HG02571 (cell line): Measurements from ENCODE around the gene RSAD2.
"Not testable (repeated sequence)": the region's sequence is repeated elsewhere in the genome, so short reads cannot be mapped to it uniquely, and the experiment has no call there.

Experiments
- ATAC-seq: cut with Tn5 transposase; IDR thresholded peaks from one replicate; pipeline ENCODE4 v1.9.1; 2021; ENCODE audit warnings: mild to moderate bottlenecking, moderate library complexity; ENCODE audit not compliant: unreplicated experiment

RSAD2 gene

DNA sequence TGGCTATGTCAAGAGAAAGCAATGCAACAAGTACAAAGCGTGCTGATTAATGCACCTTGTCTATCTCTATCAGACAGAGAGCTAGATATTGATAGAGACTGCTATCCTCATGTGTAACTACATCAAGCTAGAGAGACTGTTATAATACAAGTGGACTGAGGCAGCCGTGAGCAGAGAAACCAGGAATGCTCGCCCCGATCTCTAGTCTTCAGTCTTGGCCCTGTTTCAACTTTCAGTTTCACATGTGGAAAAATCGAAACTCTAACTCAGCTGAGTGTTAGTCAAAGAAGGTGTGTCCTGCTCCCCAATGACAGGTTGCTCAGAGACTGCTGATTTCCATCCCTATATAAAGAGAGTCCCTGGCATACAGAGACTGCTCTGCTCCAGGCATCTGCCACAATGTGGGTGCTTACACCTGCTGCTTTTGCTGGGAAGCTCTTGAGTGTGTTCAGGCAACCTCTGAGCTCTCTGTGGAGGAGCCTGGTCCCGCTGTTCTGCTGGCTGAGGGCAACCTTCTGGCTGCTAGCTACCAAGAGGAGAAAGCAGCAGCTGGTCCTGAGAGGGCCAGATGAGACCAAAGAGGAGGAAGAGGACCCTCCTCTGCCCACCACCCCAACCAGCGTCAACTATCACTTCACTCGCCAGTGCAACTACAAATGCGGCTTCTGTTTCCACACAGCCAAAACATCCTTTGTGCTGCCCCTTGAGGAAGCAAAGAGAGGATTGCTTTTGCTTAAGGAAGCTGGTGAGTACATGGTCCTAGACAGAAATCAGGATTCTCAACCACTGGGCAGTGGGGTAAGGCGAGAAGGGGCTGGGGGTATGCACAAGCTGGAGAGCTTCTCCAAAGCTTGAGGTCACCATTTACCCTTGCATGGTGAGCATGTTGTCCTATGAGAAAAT is at the start of gene RSAD2:
TSS of gene RSAD2 (plus strand) at position 376 of the 903 bp plus-strand sequence. CDS start at position 400, 24 bp downstream.
- ATAC-seq: peak; percentile 78

- no peak for ATAC-seq
These were observed 49.3 kb upstream of the RSAD2 start for GRCh38 chr2:6828299-6828584.

GRCh38 chr2:6831229-6831628 is 46.3 kb upstream of the RSAD2 start:
- no peak for ATAC-seq

DNA sequence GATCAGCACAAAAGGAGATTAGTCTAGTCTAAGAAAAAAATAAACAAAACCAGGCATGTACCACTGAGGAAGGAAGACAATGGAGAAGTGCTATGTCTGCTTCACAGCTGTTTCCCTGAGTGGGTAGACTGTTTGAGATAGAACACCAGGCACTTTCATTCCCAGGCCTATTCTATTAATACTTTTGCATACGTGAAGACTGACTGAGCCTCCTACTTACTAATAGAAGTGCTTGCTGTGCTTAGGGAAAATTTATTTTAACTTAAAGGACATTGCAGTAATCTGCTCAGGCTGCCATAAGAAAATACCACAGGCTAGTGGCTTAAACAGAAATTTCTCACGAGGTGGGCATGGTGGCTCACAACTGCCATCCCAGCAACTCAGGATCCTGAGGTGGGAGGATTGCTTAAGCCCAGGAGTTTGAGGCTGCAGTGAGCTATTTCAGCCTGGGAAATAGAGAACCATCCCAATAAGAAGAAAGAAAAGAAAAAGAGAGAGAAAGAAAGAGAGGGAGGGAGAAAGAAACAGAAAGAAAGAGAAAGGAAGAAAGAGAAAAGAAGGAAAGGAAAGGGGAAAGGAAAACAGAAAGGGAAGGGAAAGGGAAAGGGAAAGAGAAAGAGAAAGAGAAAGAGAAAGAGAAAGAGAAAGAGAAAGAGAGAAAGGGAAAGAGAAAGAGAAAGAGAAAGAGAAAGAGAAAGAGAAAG is 44.8 kb upstream of the RSAD2 start:
- no peak for ATAC-seq

DNA sequence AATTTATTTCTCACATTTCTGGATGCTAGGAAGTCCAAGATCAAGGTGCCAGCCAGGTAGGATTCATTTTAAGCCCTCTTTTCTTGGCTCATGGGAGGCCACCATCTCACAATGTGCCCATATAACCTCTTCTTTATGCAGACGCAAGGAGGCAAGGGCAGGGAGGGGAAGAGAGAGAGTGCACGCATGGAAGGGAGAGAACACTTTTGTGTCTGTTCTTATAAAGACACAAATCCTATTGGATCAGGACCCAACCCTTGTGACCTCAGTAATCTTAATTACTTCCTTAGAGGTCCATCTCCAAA is 44.3 kb upstream of the RSAD2 start:
- ATAC-seq: no peak

DNA sequence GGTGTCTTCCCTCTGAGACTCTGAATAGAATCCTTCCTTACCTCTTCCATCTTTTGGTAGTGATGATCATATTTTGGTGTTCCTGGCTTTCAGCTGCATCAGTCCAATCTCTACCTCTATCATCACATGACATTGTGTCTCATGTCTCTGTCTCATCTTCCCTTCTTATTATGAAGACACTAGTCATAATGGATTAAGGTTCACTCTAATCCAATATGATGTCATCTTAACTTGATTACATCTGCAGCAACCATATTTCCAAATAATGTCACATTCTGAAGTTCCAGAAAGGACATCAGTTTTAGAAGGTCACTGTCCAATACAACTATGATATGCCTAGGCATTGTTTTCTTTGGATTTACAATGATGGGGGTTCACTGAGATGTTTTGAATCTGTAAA is 43.4 kb upstream of the RSAD2 start:
- no peak for ATAC-seq

DNA sequence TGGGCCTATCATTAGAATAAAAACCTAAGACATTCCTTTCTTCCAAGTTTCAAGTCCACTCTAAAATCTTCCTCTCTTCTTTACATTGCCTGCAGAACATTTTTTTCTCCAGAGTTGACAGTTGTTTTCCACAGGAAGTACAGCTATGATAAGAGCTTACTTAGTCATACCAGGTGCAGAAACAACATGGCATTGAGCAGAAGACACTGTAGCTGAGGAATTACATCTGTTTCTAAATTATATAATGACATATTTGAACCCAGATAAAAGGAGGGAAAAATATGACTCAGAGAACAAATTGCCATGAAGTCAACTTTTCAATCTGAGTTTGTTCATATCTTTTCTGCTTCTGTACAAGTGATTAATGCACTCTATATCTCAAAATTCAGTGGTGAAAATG is 42.1 kb upstream of the RSAD2 start:
- no peak for ATAC-seq

DNA sequence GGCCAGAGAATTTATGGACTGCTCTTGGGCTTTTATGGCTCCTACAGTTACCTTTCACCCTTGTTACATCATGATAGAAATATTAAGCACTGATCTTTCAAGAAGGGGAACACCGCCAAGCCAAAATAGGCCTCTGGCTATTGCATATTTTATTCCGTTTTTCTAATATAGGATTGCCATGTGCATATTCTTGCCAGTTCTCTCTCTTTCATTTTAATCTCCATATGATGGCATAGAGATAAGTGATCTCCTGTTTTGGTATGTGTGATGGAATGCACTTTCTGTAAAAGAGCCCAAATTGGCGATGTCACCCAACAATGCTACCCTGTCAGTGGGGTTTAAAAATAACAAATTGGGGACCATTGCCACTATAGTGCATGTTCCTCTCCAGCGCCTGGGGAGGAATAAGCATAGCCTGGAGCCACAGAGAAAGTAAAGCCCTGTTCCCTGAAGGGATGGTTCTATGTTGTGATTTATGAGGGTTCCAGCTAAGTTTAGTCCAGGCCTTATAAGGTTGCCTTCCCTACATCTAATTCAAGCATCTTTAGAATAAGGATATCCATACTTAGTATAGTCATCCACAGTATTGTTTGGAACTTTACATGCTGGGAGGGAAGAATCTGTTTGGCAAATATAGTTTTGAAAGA is 38.8 kb upstream of the RSAD2 start:
- ATAC-seq: no peak

GRCh38 chr2:6841537-6842287 is 35.9 kb upstream of the RSAD2 start:
- no peak for ATAC-seq

DNA sequence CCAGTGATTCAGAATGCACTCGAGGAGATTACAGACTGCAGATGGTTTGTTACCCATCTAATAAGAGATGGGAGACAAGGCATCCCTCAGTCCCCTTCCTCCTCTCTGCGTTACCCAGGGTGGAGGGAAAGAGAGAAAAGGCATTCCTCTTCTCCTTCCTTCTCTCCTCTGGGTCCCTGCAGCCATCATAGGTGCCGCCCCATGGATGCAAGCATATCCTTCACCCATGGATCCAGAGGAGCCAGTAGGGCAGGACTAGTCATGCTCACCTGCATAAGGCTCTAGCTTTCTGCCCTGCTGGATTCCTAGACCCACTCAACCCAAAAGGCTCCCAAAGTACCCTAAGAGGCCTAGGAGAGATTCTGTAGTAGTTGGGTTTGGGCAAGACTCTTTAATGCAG is 32.3 kb upstream of the RSAD2 start:
- no peak for ATAC-seq

DNA sequence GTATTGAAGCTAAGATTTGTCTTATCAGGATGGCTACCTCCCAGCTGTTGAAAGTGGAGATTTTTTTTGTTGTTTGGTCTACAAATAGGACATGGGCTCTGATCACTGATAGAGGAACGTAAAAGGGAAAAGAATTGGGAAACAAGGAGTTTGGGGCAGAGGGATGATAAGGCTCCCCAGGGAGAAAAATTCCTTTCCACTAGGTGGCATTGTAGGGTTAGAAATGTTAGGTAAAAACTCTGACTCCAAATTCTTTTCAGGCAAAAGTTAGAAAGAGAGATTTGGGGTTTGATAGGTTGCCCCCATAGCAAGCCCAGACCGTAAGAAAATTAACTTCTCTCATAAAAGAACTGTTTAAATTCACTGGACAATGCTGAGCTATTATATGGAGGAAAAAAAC is 31.7 kb upstream of the RSAD2 start:
- no peak for ATAC-seq

DNA sequence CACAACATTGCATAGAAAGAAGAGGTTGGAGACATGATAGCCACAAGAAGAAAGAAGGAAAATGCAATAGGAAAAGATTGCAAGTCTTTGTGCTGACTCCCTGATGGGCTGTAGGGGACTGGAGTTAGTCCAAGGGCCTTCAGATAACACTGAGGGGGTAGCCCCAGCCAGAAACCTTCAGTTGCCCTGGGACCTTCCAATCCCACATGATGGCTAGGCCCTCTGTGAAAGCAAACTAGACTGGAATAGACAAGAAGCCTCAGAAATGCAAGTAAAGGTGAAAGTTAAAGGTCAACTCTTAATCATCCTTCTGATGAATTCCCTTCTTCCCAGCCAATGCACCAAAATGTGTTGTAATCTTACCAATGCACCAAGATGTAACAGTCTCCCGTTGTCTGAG is 31.0 kb upstream of the RSAD2 start:
- ATAC-seq: no peak

DNA sequence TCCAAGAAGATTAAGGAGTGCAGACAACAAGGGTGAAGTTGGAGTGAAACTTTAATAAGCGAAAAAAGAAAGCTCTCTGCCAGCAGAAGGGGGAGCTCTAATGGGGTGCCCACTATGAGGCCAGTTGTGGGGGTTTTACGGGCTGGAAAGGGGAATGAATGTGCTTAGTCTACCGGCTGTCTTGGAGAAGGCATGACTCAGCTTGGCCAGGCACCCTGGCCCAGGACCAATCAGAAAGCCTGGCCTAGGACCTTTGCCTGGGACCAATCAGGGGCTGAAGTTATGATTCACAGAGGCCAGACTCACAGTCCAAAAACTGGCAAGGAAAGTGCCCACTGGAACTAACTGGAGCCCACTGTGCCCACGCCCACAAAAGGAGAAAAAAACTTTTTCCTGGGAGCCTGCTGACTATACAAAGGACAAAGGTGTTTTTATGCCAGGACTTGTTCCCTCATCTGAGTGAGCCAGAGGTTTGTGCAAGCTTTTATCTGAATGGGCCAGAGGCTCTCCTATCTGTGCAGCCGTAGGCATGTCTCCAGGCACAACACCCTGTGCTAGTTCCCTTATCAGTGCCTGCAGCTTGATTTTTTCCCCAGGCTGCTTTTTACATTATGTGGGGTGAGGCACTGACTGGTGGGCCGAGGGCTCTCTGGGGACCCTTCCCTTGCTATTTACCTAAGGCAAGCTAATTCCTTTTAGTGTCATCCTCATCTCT is 30.5 kb upstream of the RSAD2 start:
- no peak for ATAC-seq

- no peak for ATAC-seq
These were observed 25.4 kb upstream of the RSAD2 start for GRCh38 chr2:6852195-6852594.

- ATAC-seq: no peak
These were observed 23.2 kb upstream of the RSAD2 start for GRCh38 chr2:6854416-6854815.

DNA sequence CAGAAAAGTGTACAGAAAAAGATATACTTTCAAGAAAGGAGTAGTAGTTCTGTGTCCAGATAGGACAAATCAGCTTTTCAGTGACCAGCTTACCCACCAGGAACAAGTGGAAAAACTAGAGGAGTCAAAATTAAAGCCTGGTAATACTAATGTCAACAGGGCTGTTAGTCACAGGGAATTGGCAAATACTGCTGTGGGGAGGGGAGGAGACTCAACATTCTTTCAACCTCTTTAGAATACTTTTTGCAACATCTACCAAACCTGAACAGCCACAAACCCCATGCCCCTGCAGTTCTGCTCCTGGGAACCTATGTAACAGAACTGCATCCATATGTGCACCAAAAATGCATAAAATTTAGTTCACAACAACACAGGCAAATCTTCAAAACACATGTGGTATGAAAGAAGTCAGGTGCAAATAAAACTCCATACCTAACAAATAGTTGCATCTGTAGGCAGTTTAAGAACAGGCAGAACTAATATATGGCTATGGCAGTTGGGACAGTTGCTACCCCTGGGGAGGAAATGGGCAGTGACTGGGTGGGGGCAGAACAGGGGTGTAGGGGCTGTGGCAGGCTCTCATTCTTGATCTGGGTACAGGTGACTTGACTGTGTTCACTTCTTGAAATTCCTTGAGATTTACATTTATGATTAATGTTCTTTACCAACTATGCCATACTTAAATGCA is 21.6 kb upstream of the RSAD2 start:
- no peak for ATAC-seq

DNA sequence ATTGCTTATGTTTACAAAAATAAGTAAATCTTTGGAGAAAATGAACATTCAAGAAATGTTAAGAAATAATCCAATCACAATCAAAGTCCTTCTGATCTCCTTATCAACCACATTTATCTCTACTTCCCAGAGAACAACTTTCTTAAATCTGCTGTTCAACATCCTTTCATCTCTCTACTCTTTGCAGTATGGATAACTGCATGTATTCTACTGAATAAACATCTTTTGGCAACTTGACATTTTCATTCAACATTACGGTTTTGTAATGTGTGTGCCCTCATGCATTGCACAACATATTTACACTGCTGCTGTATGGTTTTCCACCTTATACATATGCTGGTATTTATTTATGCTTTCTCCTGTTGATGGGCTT is 21.0 kb upstream of the RSAD2 start:
- ATAC-seq: no peak

DNA sequence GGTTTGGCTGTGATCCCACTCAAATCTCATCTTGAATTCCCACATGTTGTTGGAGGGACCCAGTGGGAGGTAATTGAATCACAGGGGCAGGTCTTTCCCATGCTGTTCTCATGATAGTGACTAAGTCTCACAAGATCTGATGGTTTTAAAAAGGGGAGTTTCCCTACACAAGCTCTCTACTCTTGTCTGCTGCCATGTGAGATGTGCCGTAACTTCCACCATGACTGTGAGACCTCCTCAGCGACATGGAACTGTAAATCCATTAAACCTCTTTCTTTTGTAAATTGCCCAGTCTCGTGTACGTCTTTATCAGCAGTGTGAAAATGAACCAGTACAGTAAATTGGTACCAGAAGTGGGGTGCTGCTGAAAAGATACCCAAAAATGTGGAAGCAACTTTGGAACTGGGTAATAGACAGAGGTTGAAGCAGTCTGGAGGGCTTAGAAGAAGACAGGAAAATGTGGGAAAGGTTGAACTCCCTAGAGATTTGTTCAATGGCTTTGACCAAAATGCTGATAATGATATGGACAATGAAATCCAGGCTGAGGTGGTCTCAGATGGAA is 19.0 kb upstream of the RSAD2 start:
- not testable (repeated sequence) for ATAC-seq

GRCh38 chr2:6860296-6860695 is 17.3 kb upstream of the RSAD2 start:
- ATAC-seq: no peak

DNA sequence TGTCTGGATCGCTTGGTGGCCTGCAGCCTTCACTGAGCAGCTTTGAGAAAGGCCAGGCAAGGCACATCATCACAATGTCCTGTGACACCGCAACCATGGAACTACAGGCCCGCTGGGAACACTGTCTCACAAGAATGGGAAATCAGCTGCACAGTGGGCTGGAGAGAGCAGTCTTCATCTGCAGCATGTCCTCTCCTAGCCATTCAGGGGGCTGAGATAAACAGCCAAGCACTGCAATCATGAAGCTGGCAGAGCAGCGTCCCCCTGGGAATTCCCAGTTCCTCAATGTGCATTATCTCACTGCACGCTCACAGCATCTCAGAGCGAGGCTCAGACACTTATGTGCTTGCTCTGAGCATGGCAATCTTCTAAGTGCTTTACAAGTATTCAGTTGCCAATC is 13.8 kb upstream of the RSAD2 start:
- no peak for ATAC-seq
